Astrocyte of the spinal cord (primary cell): ENCODE data around the gene STAT6.

Experiments
- DNase-seq: peaks from one replicate; pipeline ENCODE4 v3.0.0; 2011; ENCODE audit warnings: low read depth, low spot score
- H3K4me3 ChIP-seq: 2 replicates; pipeline ENCODE4 v1.5.1; 2011; ENCODE audit warnings: low read depth, mild to moderate bottlenecking, low read length, moderate library complexity
- CTCF ChIP-seq: IDR thresholded peaks from 2 replicates; pipeline ENCODE4 v1.5.1; 2012; ENCODE audit warnings: low read depth, mild to moderate bottlenecking, low read length, inconsistent platforms
- in situ Hi-C: cut with HindIII; loops from 2 replicates; pipeline ENCODE4 v1.10.0; 2017; ENCODE audit warnings: low sequenced_read_pairs

The STAT6 gene

GRCh38 chr12:57146092-57146491, 34.9 kb upstream of the STAT6 start:
- in situ Hi-C loops = no loop called here
- no peak for DNase-seq
- H3K4me3 ChIP-seq = no peak overlapping the region
- TF ChIP-seq CTCF = no peak

- no peak overlapping the region for H3K4me3 ChIP-seq
- no peak for DNase-seq
- in situ Hi-C loops = no loop called here
- no peak for TF ChIP-seq CTCF
These were observed 34.4 kb upstream of the STAT6 start for GRCh38 chr12:57145460-57146059.

GRCh38 chr12:57143454-57143853, 32.3 kb upstream of the STAT6 start:
- TF ChIP-seq CTCF = no peak
- no peak overlapping the region for H3K4me3 ChIP-seq
- DNase-seq = no peak
- in situ Hi-C loops = no loop called here

GRCh38 chr12:57142727-57143126, 31.6 kb upstream of the STAT6 start:
- no peak overlapping the region for H3K4me3 ChIP-seq
- in situ Hi-C loops = no loop called here
- no peak for DNase-seq
- TF ChIP-seq CTCF = no peak

- no peak for DNase-seq
- in situ Hi-C loops = no loop called here
- H3K4me3 ChIP-seq = no peak overlapping the region
- no peak for TF ChIP-seq CTCF
These were observed 31.0 kb upstream of the STAT6 start for GRCh38 chr12:57142121-57142520.

- TF ChIP-seq CTCF = no peak
- in situ Hi-C loops = no loop called here
- no peak overlapping the region for H3K4me3 ChIP-seq
- DNase-seq = no peak
These were observed 30.1 kb upstream of the STAT6 start for GRCh38 chr12:57141249-57141648.
